Stimulated activated effector memory CD8-positive, alpha-beta T cell treated with anti-CD3 and anti-CD28 coated beads, Interleukin-12 subunit alpha, Interleukin-12 subunit beta, amount 100 ng/mL, for 72 hours (primary cell): ENCODE results near the gene WNT9A.

Experiments
- ATAC-seq: fragments of 150-1000 bp; cut with Tn5 transposase; 2 replicates; pipeline ENCODE4 v1.10.0; 2021
- DNase-seq, 2 donors: peaks; one replicate each; pipeline ENCODE4 v3.0.0; 2021 to 2022; ENCODE audit warnings: low spot score in 2 of 2
- H3K27ac Mint-ChIP-seq: one replicate; pipeline ENCODE4 v1.8.0; 2022; ENCODE audit warnings: mild to moderate bottlenecking, mixed read lengths
- H3K36me3 Mint-ChIP-seq: one replicate; pipeline ENCODE4 v1.8.0; 2022; ENCODE audit warnings: mild to moderate bottlenecking, mixed read lengths
- H3K4me1 Mint-ChIP-seq: one replicate; pipeline ENCODE4 v1.8.0; 2022; ENCODE audit warnings: mixed read lengths
- H3K4me3 Mint-ChIP-seq: one replicate; pipeline ENCODE4 v1.8.0; 2022; ENCODE audit warnings: mild to moderate bottlenecking, mixed read lengths
- H3K9me3 Mint-ChIP-seq: one replicate; pipeline ENCODE4 v1.8.0; 2022; ENCODE audit warnings: mixed read lengths

WNT9A gene

GRCh38 chr1:227903614-227904501 is 43.9 kb downstream of the WNT9A start:
- Mint-ChIP-seq H3K27ac (no peak overlapping the region), H3K4me1 (peaks cover 19% of the 10 kb centered on the region), H3K4me3 (no peak overlapping the region), H3K9me3 (no peaks in the 10 kb centered on the region), H3K36me3 (no peaks in the 10 kb centered on the region)
- ATAC-seq (no peak), DNase-seq (no peak)

- Mint-ChIP-seq H3K27ac (no peak overlapping the region), H3K4me1 (peaks cover 26% of the 10 kb centered on the region), H3K4me3 (no peak overlapping the region), H3K9me3 (no peaks in the 10 kb centered on the region), H3K36me3 (no peaks in the 10 kb centered on the region)
- no peak for DNase-seq
- no peak for ATAC-seq
These were observed 44.6 kb downstream of the WNT9A start for GRCh38 chr1:227903061-227903521.

- H3K36me3 Mint-ChIP-seq, result no peaks in the 10 kb centered on the region
- H3K27ac Mint-ChIP-seq, result no peak overlapping the region
These were observed 45.1 kb downstream of the WNT9A start for GRCh38 chr1:227902641-227902990.

GRCh38 chr1:227901906-227902640 is 45.7 kb downstream of the WNT9A start:
- H3K27ac Mint-ChIP-seq, result peak overlapping the region; percentile 53
- peaks cover 34% of the 10 kb centered on the region for H3K4me1 Mint-ChIP-seq
- ATAC-seq, result peak; percentile 9
- no peak for DNase-seq
- H3K9me3 Mint-ChIP-seq, result no peaks in the 10 kb centered on the region
- no peak overlapping the region for H3K4me3 Mint-ChIP-seq
- no peaks in the 10 kb centered on the region for H3K36me3 Mint-ChIP-seq

More at GRCh38 chr1:227902641-227902990, 45.1 kb downstream of the WNT9A start:
- no peak for ATAC-seq
- Mint-ChIP-seq H3K9me3 (no peaks in the 10 kb centered on the region), H3K4me1 (peaks cover 31% of the 10 kb centered on the region), H3K4me3 (no peak overlapping the region)
- DNase-seq, result no peak

- Mint-ChIP-seq H3K9me3 (no peaks in the 10 kb centered on the region), H3K4me3 (no peak overlapping the region), H3K36me3 (no peaks in the 10 kb centered on the region), H3K27ac (no peak overlapping the region), H3K4me1 (peaks cover 34% of the 10 kb centered on the region)
- ATAC-seq, result no peak
- no peak for DNase-seq
These were observed 46.4 kb downstream of the WNT9A start for GRCh38 chr1:227901239-227901905.

- Mint-ChIP-seq H3K27ac (peak overlapping the region; percentile 67), H3K9me3 (no peaks in the 10 kb centered on the region), H3K4me3 (no peak overlapping the region), H3K36me3 (no peaks in the 10 kb centered on the region), H3K4me1 (peaks cover 34% of the 10 kb centered on the region)
- no peak for ATAC-seq
- DNase-seq, result no peak
These were observed 47.1 kb downstream of the WNT9A start for GRCh38 chr1:227900571-227901051.

GRCh38 chr1:227899820-227900449 is 47.8 kb downstream of the WNT9A start:
- H3K36me3 Mint-ChIP-seq, result no peaks in the 10 kb centered on the region
- H3K4me1 Mint-ChIP-seq, result peaks cover 34% of the 10 kb centered on the region
- H3K4me3 Mint-ChIP-seq, result no peak overlapping the region
- DNase-seq, result no peak
- peak overlapping the region; percentile 67 for H3K27ac Mint-ChIP-seq
- no peaks in the 10 kb centered on the region for H3K9me3 Mint-ChIP-seq
- no peak for ATAC-seq

GRCh38 chr1:227899141-227899819 is 48.5 kb downstream of the WNT9A start:
- peak overlapping the region; percentile 67 for H3K27ac Mint-ChIP-seq
- no peaks in the 10 kb centered on the region for H3K36me3 Mint-ChIP-seq
- no peaks in the 10 kb centered on the region for H3K9me3 Mint-ChIP-seq
- H3K4me3 Mint-ChIP-seq, result no peak overlapping the region
- ATAC-seq, result no peak
- peaks cover 34% of the 10 kb centered on the region for H3K4me1 Mint-ChIP-seq
- no peak for DNase-seq

- Mint-ChIP-seq H3K27ac (peak overlapping the region; percentile 67), H3K4me3 (no peak overlapping the region), H3K4me1 (peaks cover 34% of the 10 kb centered on the region), H3K36me3 (no peaks in the 10 kb centered on the region), H3K9me3 (no peaks in the 10 kb centered on the region)
- ATAC-seq, result peak; percentile 66
- no peak for DNase-seq
These were observed 49.1 kb downstream of the WNT9A start for GRCh38 chr1:227898502-227899140.

- Mint-ChIP-seq H3K4me3 (no peak overlapping the region), H3K27ac (peak overlapping the region; percentile 67), H3K36me3 (no peaks in the 10 kb centered on the region), H3K4me1 (peaks cover 34% of the 10 kb centered on the region), H3K9me3 (no peaks in the 10 kb centered on the region)
- no peak for ATAC-seq
- DNase-seq, result no peak
These were observed 49.9 kb downstream of the WNT9A start for GRCh38 chr1:227897704-227898438.

- peaks cover 34% of the 10 kb centered on the region for H3K4me1 Mint-ChIP-seq
- H3K4me3 Mint-ChIP-seq, result no peak overlapping the region
- H3K9me3 Mint-ChIP-seq, result no peaks in the 10 kb centered on the region
- peak overlapping the region; percentile 67 for H3K27ac Mint-ChIP-seq
- H3K36me3 Mint-ChIP-seq, result no peaks in the 10 kb centered on the region
- ATAC-seq (no peak), DNase-seq (no peak)
These were observed 50.7 kb downstream of the WNT9A start for GRCh38 chr1:227896710-227897655.

GRCh38 chr1:227895828-227896685 is 51.7 kb downstream of the WNT9A start:
- Mint-ChIP-seq H3K4me1 (peaks cover 34% of the 10 kb centered on the region), H3K36me3 (no peaks in the 10 kb centered on the region), H3K27ac (no peak overlapping the region), H3K9me3 (no peaks in the 10 kb centered on the region), H3K4me3 (no peak overlapping the region)
- ATAC-seq (no peak), DNase-seq (no peak)
